HG03139 (cell line): ENCODE results near the gene TECPR1.
"Not testable (repeated sequence)": the region's sequence is repeated elsewhere in the genome, so short reads cannot be mapped to it uniquely, and the experiment has no call there.

Experiments used
- ATAC-seq: cut with Tn5 transposase; IDR thresholded peaks from one replicate; pipeline ENCODE4 v1.9.1; 2021; ENCODE audit not compliant: unreplicated experiment

The TECPR1 gene

DNA sequence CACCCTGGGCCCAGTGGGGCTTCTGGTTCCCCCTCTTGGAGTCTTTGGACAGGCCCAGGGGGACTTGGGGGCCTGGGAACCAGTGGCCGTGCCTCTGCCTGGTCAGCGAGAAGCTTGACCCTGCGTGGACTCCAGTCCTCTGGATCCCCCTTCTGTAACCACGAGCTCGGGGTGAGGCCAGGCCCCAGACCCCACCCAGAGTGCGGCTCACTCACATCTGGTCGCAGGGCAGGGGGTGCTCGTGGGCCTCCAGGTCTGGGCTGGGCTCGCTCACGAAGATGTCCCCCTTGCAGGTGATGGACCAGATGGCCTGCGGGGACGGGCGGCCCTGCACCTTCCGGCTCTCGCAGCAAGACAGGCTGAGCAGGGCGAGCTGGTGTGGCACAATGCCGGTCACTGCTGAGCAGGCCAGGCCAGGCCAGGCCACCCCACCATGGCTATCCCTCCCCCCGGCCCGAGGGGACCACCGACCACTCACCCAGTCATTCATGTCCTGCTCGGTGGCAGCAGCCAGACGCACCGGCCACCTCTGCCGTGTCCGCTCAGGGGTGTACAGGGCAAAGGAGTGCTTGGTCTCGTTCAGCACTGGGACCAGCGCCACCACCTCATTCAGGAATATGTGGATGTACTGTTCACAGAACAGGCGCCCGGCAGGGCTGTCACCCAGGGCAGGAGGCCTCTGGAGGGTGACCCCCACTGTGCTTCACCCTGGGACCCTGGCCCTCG is 21.1 kb downstream of the TECPR1 start:
- ATAC-seq: no peak

DNA sequence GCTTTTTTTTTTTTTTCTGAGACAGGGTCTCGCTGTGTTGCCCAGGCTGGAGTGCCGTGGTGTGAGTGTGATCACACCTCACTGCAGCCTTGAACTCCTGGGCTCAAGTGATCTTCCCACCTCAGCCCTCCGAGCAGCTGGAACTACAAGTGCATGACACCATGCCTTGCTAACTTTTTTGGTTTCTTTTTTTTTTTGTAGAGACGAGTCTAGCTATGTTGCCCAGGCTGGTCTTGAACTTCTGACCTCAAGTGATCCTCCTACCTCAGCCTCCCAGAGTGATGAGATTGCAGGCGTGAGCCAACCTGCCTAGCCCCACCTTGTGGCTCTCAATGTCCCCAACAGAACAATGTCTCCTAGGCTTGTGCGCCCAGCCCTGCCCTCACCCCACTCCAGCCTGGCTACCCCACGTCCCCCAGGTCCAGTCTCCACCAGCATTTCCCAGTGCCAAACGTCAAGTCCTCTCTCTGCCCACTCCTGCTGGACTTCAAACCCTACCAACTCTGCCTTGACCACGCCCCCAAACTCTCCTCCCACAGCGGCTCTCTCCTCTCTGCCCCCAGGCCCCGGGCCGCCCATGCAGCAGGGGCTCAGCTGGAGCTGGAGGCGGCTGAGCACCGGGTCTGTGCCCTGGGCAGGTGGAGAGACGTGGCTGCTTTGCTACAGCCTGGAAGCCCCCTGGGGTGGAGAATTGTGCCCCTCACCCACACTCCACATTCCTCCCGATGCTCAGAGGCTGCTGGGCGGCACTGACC is 21.9 kb downstream of the TECPR1 start:
- ATAC-seq: no peak

DNA sequence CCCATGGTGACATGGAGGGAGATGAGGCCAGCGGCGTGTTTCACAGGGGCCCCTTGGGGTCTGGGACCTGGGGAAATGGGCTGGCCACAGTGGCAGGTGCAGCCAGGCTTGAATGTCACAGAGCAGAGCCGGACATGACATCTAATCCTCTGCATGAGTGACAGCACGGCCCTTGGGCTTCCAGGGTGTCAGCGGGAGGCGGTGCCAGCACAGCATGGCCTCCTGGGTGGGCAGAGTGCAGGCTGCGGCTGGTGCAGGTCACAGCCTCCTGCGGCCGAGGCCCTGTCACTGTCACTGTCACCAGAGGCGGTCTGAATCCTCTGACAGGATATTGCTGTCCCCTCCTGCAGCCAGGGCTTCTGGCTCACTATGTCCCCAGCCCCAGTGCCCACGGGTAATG is 22.6 kb downstream of the TECPR1 start:
- ATAC-seq: no peak

DNA sequence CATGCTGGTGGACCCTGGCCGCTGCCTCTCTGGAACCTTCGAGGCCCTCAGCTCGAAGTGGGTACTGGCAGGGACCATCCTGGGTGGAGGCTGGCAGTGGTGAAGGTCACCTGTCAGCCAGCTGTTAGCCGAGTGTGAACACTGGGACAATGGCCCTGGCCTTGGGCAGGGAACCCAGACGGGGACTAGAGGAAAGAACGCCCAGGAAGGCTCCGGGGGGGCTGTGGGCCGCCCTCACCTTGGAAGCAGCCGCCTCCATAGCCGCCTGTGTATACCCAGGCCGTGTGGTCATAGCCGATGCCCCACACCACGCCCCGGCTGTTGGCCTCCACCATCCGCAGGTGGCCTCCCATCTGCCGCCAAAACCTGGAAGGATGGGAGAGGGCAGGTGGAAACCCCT is 23.2 kb downstream of the TECPR1 start:
- ATAC-seq: no peak

DNA sequence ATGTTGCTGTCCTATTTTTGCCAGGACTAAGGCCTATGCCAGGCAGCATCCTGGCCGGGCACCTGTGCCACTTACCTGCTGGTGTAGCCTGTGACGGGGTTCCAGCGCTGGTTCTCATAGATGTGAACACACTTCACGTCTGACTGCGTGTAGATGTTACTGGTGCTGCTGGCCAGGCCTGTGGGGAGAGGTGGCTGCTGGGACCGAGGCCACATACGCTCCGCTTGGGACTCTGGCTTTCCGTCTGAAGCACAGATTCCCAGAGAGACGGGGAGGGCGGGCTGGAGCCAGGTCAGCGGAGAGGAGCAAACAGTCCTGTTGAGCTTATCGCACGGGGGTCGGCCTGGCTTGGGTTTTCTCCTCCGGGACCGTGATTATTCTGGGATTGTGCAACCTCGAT is 24.1 kb downstream of the TECPR1 start:
- no peak for ATAC-seq

DNA sequence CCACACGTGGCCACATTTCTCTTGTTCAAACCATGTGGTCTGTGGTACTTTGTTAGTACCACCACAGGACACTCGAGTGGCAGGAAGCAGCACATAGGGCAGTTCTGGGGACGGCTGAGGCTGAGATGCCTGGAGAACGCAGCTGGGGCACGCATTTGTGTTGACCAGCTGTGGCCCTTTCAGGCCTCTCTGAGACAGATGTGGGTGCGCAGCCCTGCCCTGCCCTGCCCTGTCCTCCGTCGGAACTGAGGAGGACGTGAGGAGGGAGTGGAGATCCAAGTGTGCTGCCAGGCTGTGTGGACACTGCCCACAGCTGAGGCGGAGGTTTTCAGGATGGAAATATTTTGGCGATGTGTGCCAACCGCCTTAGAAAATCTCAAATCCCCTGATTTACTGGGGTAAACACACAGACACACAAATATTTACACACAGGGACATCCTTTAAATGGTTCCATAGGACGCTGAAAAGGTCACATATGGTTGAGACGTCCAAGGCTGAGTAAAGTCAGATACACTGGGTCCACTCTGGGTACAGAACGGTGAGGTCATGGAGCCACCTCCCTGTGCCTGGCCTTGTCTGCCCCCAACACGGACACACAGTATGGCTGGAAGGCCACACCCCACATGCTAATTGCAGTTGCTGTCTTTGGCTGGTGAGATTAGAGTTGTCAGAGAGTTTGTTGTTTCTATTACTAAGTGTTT is 26.0 kb downstream of the TECPR1 start:
- ATAC-seq: no peak

DNA sequence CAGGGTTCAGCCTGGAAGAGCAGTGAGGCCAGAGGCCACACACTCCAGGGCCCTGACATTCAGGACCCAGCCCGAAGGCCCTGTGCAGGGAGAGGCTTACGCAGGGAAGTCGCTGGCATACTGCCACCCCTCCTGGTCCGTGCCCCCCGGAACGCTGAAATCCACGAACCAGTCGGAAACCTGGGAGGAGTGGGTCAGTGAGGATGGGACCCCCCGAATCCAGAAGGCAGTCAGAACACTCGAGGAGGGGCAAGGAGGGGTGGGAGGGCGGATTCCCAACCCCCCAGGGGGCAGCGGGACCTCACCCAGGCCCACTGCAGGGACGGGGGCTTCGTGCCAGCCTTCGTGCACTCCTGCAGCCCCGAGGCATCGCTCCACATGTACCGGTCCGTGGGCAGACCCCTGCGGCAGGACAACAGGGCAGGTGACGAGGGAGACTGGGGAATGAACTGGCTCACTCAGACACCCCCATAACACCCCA is 27.3 kb downstream of the TECPR1 start:
- no peak for ATAC-seq

DNA sequence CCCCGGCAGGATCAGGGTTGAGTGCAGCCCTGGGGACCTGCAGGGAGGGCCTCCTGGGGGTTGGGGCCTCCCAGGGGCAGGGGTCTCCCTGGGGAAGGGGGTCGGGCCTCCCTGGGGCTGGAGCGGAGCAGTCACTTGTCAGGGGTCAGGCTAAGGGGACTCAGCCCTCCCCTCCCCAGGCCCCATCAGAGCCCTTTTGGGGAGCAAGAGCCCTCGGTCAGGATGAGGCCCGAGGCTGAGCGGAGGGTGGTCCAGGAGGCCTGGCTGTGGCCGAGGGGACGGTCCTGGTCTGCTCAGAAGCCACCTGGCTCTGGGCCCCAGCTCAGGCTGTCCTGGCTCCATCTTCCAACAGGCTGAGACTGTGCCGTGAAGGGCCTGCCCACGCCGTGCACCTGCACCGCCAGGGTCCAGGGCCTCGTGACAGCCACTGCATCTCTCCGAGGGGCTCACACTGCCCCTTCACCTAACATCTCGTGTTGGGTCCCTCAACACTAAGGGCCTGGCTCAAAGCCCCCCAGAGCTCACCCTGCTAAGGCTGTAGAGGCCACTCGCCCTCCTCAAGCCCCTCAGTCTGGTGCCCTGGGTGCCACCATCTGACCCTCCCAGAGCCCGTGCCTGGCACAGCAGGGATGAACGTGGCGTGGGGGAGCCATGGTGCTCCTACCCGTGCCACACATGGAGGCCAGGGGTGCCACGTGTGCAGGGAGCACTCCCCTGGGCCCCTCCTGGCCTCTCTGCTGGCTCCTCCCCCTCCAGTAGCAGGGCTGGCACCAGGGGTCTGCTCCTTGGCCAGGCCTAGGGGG is 27.9 kb downstream of the TECPR1 start:
- no peak for ATAC-seq

DNA sequence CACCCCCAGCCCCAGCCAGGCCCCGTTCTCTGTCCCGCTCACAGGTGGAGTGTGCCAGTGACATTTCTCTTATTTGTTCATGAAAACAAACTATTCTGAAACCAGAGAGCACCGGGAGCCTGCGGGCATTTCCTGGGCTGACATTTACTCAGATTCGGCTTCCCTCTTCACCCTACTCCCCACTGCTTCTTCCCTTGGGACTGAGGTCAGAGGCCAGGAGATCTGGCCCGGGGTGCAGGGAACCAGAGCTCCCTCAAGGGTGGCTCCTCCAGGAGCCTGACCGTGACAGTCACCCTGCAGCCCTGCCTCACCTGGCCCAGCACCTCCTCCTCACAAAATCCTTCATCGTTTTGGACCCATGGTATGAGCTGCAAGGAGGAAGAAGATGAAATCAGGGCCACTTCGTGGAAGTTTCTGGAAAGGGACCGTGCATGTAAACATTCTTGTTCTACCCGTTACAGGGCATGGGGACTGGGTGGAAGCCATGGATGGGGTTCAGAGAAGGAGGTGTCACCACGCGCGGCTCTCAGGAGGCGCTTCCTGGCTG is 28.6 kb downstream of the TECPR1 start:
- ATAC-seq: no peak

DNA sequence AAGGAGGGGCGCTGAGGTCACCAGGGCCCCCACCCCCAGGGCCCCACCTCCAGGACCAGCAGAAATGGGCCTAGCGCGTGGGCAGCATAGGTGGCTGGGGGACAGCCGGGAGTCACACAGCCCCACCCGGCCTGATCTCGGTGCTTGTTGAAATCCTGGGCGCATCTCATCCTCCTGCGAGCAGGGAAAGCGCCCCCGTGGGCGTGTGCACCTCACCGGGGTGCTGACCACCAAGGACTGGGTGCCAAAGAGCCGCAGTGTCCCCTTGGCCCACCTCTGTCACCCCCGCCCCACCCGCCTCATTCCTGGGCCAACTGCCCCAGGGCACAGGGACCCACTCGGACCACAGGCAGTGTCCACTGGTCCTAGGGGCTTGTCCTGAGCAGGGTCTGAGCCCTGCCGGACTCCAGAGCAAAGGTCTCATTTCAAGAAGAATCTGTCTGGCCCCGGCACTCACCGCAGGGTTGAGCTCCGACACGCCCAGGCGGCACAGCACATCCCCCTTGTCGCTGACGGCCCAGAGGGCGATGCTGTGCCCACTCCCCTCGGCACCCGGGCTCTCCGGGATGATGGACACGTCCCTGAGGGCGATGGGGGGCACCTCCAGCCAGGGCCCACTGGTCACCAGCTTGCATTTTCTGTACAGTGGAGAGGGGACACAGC is 29.4 kb downstream of the TECPR1 start:
- no peak for ATAC-seq

DNA sequence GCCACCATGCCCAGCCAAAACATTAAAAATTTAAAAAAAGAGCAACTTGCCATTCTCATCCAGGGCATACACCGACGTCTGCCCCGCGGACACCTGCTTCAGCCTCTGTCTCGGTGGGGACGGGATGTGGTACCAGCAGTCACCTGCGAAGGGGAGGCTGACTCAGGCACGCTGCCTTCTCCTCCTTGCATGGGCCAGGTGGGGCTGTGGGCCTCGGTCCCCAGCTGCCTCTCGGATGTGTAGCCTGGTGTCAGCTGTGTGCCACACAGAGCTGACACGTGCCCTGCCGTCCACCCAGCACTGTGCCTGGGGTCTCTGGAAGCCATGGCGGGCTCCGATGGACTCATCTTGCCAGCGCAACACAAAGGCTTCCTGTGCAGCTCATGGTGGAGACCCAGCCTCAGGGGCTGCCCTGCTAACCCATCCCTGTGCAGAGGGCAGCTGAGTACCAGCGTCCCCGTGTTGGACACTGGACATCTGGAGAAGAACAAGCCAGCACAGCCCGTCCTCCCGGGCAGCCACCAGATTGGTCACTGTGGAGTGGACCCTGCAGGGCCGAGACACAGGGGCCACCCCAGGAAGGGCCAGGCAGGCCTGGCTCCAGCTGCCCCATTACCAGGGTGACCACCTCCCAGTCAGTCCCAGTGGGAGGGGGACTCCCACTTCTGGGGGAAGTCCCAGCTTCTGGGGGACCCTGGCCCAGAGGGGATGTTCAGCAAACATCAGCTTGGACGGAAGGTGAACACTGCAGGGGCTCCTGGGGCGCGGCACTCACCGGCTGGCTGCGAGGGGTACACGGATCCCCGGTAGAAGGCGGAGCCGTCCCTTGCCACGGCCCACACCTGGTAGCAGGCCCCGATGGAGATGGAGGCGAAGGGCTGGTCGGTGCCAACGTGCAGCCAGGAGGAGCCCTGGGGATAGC is 30.2 kb downstream of the TECPR1 start:
- no peak for ATAC-seq

DNA sequence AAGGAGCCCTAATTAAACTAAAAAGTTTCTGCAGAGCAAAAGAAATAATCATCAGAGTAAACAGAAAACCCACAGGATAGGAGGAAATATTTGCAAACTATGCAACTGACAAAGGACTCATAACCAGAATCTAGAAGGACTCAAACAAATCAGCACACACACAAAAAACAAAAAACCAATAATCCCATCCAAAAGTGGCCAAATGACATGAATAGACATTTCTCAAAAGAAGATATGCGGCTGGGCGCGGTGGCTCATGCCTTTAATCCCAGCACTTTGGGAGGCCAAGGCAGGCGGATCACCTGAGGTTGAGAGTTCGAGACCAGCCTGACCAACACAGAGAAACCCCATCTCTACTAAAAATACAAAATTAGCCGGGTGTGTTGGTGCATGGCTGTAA is 32.6 kb downstream of the TECPR1 start:
- ATAC-seq: not testable (repeated sequence)

DNA sequence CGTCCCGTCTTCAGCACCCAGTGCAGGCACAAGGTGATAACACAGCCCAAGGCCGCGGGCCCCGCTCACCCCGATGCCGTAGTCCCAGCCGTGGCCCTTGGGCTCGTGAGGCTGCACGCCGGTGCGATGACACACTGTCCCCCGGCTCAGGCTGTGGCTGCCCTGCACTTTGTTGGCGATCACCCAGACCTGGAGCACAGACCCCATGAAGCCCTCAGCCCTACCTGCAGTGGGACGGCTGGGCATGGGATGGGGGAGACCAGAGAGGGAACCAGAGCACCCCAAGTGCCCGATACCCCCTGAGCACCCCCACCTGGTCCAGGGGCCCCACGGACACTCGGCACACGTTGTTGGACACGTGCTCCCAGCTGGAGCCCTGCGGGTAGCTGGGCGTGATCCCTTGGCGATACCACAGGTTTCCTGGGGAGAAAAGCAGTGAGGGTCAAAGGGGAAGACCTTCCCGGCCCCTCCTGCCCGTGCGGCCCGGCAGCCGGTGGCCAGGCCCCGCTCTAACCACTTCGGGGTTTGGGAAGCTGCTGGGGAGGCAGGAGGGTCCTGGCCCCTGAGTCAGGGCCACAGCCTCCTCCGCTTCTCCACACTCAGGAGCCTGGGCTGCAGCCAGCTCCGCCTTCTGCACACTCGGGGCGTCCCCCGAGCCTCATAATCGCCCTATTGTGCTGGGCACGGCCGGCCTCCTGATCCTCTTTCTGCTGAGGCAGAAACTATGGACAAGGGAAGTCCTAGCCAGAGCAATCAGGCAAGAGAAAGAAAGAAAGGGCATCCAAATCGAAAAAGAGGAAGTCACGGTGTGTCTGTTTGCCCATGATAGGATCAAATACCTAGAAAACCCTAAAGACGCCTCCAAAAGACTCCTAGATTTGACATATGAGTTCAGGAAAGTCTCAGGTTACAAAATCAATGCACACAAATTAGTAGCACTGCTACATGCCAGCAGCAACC is 34.1 kb downstream of the TECPR1 start:
- no peak for ATAC-seq

DNA sequence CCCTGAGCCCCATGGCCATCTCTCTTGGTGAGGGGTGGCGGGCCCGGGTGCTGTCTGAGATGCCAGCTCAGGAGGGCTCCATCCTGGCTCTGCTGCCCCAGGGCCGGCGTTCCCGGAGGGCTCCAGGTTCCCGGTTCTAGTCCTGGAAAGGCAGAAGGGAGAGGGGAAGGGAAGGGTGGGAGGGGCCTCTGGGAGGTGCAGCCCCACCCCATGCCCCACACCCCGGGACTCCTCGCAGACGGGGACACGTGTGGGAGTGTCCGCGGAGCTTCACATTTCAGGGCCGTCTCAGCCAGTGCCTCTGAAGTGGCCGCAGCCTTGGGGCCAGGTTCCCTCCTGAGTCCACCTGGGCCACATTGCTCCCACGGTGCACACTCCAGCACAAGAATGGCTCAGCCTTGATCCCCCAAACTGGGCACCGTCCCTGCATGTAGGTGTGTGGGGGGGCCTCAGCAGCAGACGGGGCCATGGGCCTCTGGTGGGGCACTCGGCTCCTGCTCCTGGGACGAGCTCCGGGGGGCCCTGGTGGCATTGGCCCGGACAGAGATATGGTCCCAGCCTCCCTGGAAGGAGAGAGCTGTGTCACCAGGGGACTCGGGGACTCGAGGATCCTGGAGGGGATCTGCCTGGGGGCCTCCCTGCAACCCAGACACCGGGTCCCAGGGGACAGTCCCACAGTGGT is 35.0 kb downstream of the TECPR1 start:
- ATAC-seq: no peak

DNA sequence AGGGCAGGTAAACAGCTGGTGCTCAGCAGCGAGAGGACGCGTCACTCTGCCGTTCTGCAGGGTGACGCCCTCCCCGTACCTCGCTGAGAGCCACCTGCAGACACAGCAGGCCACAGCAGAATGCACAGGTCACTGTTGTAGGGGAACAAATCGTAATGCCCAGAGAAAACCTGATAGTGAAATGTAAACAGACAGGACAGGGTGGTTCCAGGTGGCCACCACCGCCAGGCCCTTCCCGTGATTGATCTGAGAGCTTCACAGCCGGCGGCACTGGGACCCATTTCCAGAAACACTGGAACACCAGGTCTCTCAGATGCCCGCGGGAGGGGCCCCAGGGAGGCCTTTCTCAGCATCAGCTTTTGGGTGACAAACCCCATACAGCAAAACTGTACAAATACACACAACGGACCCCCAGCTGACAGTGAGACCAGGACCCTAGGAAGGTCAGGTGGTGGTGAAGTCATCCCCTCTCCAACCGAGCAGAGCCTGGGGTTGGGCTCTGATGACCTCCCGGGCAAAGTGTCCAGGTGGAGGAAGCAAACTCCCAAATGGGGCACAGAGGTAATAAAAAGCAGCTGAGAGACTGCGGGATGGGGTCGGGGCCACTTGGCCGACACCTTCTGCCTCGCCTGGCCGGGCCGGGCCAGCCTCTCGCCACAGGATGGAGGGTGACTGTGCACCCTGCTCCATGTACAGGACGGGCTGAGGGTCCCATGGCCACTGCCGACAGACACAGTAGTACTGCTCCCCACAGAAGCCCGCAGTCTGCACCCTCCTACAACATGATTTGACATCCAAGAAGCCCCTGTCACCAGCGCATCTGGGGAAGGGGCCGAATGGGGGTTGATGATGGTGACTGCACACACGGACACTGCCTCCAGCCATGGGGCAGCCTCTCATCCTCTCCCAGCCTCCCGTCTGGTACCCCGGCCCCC is 36.2 kb downstream of the TECPR1 start:
- ATAC-seq: no peak

DNA sequence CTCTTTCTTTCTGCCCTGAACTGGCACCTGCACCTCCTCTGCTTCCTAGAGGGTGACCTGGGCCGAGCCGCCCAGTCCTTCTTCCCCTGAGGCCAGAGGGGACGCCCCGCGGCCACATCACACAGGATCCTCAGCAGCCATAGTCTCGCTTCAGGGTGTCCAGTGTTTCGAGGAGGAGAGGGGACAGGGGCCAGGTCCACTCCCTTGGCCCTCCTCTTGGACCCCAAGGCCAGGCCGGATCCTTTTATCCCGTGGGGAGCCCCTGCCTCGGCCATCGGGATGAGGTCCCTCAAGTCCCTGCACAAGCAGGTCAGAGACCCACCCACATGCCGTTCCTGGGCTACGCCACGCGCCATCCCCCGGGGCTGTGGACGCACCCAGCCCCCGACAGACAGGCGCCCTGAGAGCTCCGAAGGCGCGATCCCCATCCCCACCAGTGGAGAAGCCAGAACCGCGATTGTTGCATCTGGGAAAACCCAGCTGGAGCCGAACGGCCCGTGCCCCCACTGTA is 37.2 kb downstream of the TECPR1 start:
- ATAC-seq: no peak
